GM23338 (cell line): Measurements from ENCODE around the gene PTPRZ1. TPM values are rescaled to one million over a fixed set of nuclear protein-coding genes. Genes with fewer than 3 reads are reported as not detected.

ENCODE experiments used
- ATAC-seq: fragments of 200-7000 bp; cut with Tn5 transposase; 3 replicates; pipeline ENCODE4 v1.9.1; 2020
- DNase-seq: peaks from one replicate; pipeline ENCODE4 v3.0.0-alpha.2; 2015; ENCODE audit warnings: low spot score
- H2AFZ ChIP-seq: fragments of 200-600 bp; sonication (generic); 2 replicates; pipeline ENCODE4 v1.8.0; 2016; ENCODE audit warnings: antibody characterized with exemption, mild to moderate bottlenecking, moderate library complexity
- H3F3A ChIP-seq: fragments of 200-600 bp; sonication (generic); replicated peaks from 2 replicates; pipeline ENCODE4 v1.8.0; 2017; ENCODE audit warnings: antibody characterized with exemption, mixed run types, low read depth
- H3K27ac ChIP-seq: fragments of 200-600 bp; sonication (generic); 2 replicates; pipeline ENCODE4 v1.6.1; 2016; ENCODE audit warnings: low read depth
- H3K27me3 ChIP-seq: fragments of 200-600 bp; sonication (generic); 2 replicates; pipeline ENCODE4 v1.8.0; 2016; ENCODE audit warnings: mild to moderate bottlenecking, mixed run types, moderate library complexity; ENCODE audit not compliant: insufficient read depth
- H3K36me3 ChIP-seq: fragments of 200-600 bp; sonication (generic); 2 replicates; pipeline ENCODE4 v1.8.0; 2016; ENCODE audit warnings: mild to moderate bottlenecking; ENCODE audit not compliant: insufficient read depth
- H3K4me1 ChIP-seq: fragments of 200-600 bp; sonication (generic); 2 replicates; pipeline ENCODE4 v1.8.0; 2016; ENCODE audit warnings: mild to moderate bottlenecking, moderate library complexity; ENCODE audit not compliant: insufficient read depth
- H3K4me2 ChIP-seq: fragments of 200-600 bp; sonication (generic); 2 replicates; pipeline ENCODE4 v1.7.1; 2017; ENCODE audit warnings: mixed run types
- H3K4me3 ChIP-seq: fragments of 200-600 bp; sonication (generic); 2 replicates; pipeline ENCODE4 v1.6.1; 2016; ENCODE audit warnings: mixed run types
- H3K79me2 ChIP-seq: fragments of 200-600 bp; sonication (generic); replicated peaks from 2 replicates; pipeline ENCODE4 v1.8.0; 2017; ENCODE audit warnings: mild to moderate bottlenecking; ENCODE audit not compliant: insufficient read depth
- H3K9me2 ChIP-seq: fragments of 200-600 bp; sonication (generic); 2 replicates; pipeline ENCODE4 v1.8.0; 2017; ENCODE audit not compliant: insufficient read depth
- H4K20me1 ChIP-seq: fragments of 200-600 bp; sonication (generic); replicated peaks from 2 replicates; pipeline ENCODE4 v1.8.0; 2017; ENCODE audit warnings: mild to moderate bottlenecking; ENCODE audit not compliant: insufficient read depth
- H3K27ac Mint-ChIP-seq: 2 replicates; pipeline ENCODE4 v1.8.0; 2020; ENCODE audit warnings: inconsistent platforms, mild to moderate bottlenecking, moderate library complexity, mixed read lengths
- H3K27me3 Mint-ChIP-seq: 3 replicates; pipeline ENCODE4 v1.8.0; 2022; ENCODE audit warnings: low read depth, mild to moderate bottlenecking, moderate library complexity, mixed read lengths, inconsistent platforms; ENCODE audit not compliant: insufficient read depth, poor library complexity
- H3K36me3 Mint-ChIP-seq: 3 replicates; pipeline ENCODE4 v1.8.0; 2021; ENCODE audit warnings: low read depth, mild to moderate bottlenecking, inconsistent platforms, moderate library complexity, mixed read lengths
- H3K4me1 Mint-ChIP-seq: 3 replicates; pipeline ENCODE4 v1.8.0; 2020; ENCODE audit warnings: mild to moderate bottlenecking, inconsistent platforms, mixed read lengths
- H3K4me3 Mint-ChIP-seq: 3 replicates; pipeline ENCODE4 v1.8.0; 2021; ENCODE audit warnings: moderate library complexity, mild to moderate bottlenecking, inconsistent platforms, mixed read lengths
- H3K9me3 Mint-ChIP-seq: 3 replicates; pipeline ENCODE4 v1.8.0; 2020; ENCODE audit warnings: moderate library complexity, mild to moderate bottlenecking, inconsistent platforms, mixed read lengths
- CREB1 ChIP-seq: fragments of 250-450 bp; sonication (Bioruptor Pico); IDR thresholded peaks from 2 replicates; pipeline ENCODE4 v1.5.0; 2020; ENCODE audit warnings: low read depth, mild to moderate bottlenecking, moderate library complexity
- EZH2phosphoT487 ChIP-seq: fragments of 200-600 bp; sonication (generic); IDR thresholded peaks from one replicate; pipeline ENCODE4 v1.8.1; 2018; ENCODE audit warnings: antibody characterized with exemption; ENCODE audit not compliant: unreplicated experiment
- JUNB ChIP-seq: IDR thresholded peaks from one replicate; pipeline ENCODE4 v1.6.1; 2016; ENCODE audit warnings: antibody characterized with exemption; ENCODE audit not compliant: unreplicated experiment
- POLR2AphosphoS5 ChIP-seq: IDR thresholded peaks from 2 replicates; pipeline ENCODE4 v1.6.1; 2016; ENCODE audit warnings: antibody characterized with exemption, low read depth
- STAT1 ChIP-seq: IDR thresholded peaks from one replicate; pipeline ENCODE4 v1.6.1; 2016; ENCODE audit warnings: antibody characterized with exemption; ENCODE audit not compliant: unreplicated experiment
- polyA plus RNA-seq: library from polyadenylated mRNA; unstranded; fragments of >200 nt; fragmentation: Nextera tagmentation; extraction: Ambion mirVana; gene quantifications from 2 replicates; pipeline ENCODE4 v1.2.1, GENCODE V29; 2016
- total RNA-seq: library from RNA; depleted of rRNA; stranded (reverse); fragments of >200 nt; shearing (Covaris generic); gene quantifications from 2 replicates; pipeline ENCODE4 v1.2.3, GENCODE V29; 2014
- TF ChIP-seq, protein P1 (sequence below): IDR thresholded peaks from 2 replicates; pipeline ENCODE4 v1.6.1; 2016; ENCODE audit warnings: antibody characterized with exemption
- TF ChIP-seq, protein P2 (sequence below): fragments of 250-450 bp; sonication (Bioruptor Pico); IDR thresholded peaks from 2 replicates; pipeline ENCODE4 v1.5.0; 2020; ENCODE audit warnings: mild to moderate bottlenecking, moderate library complexity
- TF ChIP-seq, protein P3 (sequence below): IDR thresholded peaks from one replicate; pipeline ENCODE4 v1.6.1; 2018; ENCODE audit warnings: antibody characterized with exemption; ENCODE audit not compliant: unreplicated experiment

The PTPRZ1 gene
- total and polyA plus RNA-seq, 2 experiments from 2014 or later: 160 to 230 TPM

DNA sequence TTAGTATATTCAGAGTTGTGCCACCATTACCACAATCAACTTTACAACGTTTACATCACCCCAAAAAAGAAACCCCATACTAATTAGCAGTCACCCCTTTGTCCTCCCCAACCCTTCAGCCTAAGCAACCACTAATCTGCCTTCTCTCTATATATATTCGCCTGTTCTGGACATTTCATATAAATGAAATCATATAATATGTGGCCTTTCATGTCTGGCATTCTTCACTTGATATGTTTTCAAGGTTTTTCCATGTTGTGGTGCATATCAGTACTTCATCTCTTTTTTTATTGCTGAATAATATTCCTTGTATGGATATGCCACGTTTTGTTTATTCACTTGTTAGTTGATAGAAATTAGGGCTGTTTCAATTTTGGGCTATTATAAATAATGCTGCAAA, 200.7 kb downstream of the PTPRZ1 start:
- no peak overlapping the region for H3K27ac Mint-ChIP-seq
- peaks cover 53% of the 10 kb centered on the region for H3K36me3 Mint-ChIP-seq
- Histone ChIP-seq H2AFZ (no peak overlapping the region), H3K27ac (no peak overlapping the region), H3F3A (peaks cover 24% of the 10 kb centered on the region; the same call in 1 of the 2 replicates), H3K36me3 (peaks cover 36% of the 10 kb centered on the region; the same call in 1 of the 2 replicates), H3K9me2 (no peaks in the 10 kb centered on the region), H4K20me1 (peaks cover 9% of the 10 kb centered on the region; the same call in 1 of the 2 replicates), H3K79me2 (no peaks in the 10 kb centered on the region), H3K4me3 (no peak overlapping the region), H3K27me3 (no peaks in the 10 kb centered on the region), H3K4me2 (no peak overlapping the region), H3K4me1 (peaks cover 22% of the 10 kb centered on the region)
- peaks cover 22% of the 10 kb centered on the region for H3K27me3 Mint-ChIP-seq
- H3K9me3 Mint-ChIP-seq: peaks cover 3% of the 10 kb centered on the region; the same call in 1 of the 3 replicates
- DNase-seq (no peak), ATAC-seq (peak; percentile 5; the same call in 2 of the 3 replicates)
- H3K4me1 Mint-ChIP-seq: peaks cover 28% of the 10 kb centered on the region
- TF ChIP-seq, protein P1, sequence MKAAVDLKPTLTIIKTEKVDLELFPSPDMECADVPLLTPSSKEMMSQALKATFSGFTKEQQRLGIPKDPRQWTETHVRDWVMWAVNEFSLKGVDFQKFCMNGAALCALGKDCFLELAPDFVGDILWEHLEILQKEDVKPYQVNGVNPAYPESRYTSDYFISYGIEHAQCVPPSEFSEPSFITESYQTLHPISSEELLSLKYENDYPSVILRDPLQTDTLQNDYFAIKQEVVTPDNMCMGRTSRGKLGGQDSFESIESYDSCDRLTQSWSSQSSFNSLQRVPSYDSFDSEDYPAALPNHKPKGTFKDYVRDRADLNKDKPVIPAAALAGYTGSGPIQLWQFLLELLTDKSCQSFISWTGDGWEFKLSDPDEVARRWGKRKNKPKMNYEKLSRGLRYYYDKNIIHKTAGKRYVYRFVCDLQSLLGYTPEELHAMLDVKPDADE: no peak
- TF ChIP-seq STAT1: no peak
- no peak for TF ChIP-seq EZH2phosphoT487
- TF ChIP-seq, protein P2, sequence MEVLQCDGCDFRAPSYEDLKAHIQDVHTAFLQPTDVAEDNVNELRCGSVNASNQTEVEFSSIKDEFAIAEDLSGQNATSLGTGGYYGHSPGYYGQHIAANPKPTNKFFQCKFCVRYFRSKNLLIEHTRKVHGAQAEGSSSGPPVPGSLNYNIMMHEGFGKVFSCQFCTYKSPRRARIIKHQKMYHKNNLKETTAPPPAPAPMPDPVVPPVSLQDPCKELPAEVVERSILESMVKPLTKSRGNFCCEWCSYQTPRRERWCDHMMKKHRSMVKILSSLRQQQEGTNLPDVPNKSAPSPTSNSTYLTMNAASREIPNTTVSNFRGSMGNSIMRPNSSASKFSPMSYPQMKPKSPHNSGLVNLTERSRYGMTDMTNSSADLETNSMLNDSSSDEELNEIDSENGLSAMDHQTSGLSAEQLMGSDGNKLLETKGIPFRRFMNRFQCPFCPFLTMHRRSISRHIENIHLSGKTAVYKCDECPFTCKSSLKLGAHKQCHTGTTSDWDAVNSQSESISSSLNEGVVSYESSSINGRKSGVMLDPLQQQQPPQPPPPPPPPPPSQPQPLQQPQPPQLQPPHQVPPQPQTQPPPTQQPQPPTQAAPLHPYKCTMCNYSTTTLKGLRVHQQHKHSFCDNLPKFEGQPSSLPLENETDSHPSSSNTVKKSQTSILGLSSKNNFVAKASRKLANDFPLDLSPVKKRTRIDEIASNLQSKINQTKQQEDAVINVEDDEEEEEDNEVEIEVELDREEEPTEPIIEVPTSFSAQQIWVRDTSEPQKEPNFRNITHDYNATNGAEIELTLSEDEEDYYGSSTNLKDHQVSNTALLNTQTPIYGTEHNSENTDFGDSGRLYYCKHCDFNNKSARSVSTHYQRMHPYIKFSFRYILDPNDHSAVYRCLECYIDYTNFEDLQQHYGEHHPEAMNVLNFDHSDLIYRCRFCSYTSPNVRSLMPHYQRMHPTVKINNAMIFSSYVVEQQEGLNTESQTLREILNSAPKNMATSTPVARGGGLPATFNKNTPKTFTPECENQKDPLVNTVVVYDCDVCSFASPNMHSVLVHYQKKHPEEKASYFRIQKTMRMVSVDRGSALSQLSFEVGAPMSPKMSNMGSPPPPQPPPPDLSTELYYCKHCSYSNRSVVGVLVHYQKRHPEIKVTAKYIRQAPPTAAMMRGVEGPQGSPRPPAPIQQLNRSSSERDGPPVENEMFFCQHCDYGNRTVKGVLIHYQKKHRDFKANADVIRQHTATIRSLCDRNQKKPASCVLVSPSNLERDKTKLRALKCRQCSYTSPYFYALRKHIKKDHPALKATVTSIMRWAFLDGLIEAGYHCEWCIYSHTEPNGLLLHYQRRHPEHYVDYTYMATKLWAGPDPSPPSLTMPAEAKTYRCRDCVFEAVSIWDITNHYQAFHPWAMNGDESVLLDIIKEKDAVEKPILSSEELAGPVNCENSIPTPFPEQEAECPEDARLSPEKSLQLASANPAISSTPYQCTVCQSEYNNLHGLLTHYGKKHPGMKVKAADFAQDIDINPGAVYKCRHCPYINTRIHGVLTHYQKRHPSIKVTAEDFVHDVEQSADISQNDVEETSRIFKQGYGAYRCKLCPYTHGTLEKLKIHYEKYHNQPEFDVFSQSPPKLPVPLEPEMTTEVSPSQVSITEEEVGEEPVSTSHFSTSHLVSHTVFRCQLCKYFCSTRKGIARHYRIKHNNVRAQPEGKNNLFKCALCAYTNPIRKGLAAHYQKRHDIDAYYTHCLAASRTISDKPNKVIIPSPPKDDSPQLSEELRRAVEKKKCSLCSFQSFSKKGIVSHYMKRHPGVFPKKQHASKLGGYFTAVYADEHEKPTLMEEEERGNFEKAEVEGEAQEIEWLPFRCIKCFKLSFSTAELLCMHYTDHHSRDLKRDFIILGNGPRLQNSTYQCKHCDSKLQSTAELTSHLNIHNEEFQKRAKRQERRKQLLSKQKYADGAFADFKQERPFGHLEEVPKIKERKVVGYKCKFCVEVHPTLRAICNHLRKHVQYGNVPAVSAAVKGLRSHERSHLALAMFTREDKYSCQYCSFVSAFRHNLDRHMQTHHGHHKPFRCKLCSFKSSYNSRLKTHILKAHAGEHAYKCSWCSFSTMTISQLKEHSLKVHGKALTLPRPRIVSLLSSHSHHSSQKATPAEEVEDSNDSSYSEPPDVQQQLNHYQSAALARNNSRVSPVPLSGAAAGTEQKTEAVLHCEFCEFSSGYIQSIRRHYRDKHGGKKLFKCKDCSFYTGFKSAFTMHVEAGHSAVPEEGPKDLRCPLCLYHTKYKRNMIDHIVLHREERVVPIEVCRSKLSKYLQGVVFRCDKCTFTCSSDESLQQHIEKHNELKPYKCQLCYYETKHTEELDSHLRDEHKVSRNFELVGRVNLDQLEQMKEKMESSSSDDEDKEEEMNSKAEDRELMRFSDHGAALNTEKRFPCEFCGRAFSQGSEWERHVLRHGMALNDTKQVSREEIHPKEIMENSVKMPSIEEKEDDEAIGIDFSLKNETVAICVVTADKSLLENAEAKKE (CRISPR knock-in tag): no peak
- TF ChIP-seq JUNB: no peak
- TF ChIP-seq, protein P3, sequence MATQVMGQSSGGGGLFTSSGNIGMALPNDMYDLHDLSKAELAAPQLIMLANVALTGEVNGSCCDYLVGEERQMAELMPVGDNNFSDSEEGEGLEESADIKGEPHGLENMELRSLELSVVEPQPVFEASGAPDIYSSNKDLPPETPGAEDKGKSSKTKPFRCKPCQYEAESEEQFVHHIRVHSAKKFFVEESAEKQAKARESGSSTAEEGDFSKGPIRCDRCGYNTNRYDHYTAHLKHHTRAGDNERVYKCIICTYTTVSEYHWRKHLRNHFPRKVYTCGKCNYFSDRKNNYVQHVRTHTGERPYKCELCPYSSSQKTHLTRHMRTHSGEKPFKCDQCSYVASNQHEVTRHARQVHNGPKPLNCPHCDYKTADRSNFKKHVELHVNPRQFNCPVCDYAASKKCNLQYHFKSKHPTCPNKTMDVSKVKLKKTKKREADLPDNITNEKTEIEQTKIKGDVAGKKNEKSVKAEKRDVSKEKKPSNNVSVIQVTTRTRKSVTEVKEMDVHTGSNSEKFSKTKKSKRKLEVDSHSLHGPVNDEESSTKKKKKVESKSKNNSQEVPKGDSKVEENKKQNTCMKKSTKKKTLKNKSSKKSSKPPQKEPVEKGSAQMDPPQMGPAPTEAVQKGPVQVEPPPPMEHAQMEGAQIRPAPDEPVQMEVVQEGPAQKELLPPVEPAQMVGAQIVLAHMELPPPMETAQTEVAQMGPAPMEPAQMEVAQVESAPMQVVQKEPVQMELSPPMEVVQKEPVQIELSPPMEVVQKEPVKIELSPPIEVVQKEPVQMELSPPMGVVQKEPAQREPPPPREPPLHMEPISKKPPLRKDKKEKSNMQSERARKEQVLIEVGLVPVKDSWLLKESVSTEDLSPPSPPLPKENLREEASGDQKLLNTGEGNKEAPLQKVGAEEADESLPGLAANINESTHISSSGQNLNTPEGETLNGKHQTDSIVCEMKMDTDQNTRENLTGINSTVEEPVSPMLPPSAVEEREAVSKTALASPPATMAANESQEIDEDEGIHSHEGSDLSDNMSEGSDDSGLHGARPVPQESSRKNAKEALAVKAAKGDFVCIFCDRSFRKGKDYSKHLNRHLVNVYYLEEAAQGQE: no peak
- TF ChIP-seq POLR2AphosphoS5: peak; percentile 72; the same call in 1 of the 2 replicates
- no peak for TF ChIP-seq CREB1
- no peak overlapping the region for H3K4me3 Mint-ChIP-seq
